HepG2 (cell line): Measurements from ENCODE around the gene DDIT4. TPM values are rescaled to one million over a fixed set of nuclear protein-coding genes. Genes with fewer than 3 reads are reported as not detected.
A peak's percentile ranks its signal among the peaks of the same experiment; 100 is the strongest.

Experiments
- CHD4 ChIP-seq: fragments of 200-600 bp; sonication (generic); IDR thresholded peaks from 2 replicates; pipeline ENCODE4 v1.7.0; 2017; ENCODE audit warnings: mild to moderate bottlenecking, low read length, borderline replicate concordance
- DNMT1 ChIP-seq: sonication (generic); formaldehyde crosslinking; IDR thresholded peaks from 2 replicates; pipeline ENCODE4 v1.5.1; 2020; ENCODE audit warnings: mild to moderate bottlenecking, missing genetic modification reagents
- DNMT3B ChIP-seq: conservative IDR thresholded peaks from 2 replicates; pipeline ENCODE4 v1.6.1; 2016; ENCODE audit warnings: missing biosample characterization, control low read depth
- DZIP1 ChIP-seq: sonication (generic); formaldehyde crosslinking; IDR thresholded peaks from 2 replicates; pipeline ENCODE4 v1.5.0; 2020; ENCODE audit warnings: mild to moderate bottlenecking, missing genetic modification reagents
- HCFC1 ChIP-seq: fragments of 150-350 bp; IDR thresholded peaks from 2 replicates; pipeline ENCODE4 v1.6.1; 2014; ENCODE audit warnings: low read depth, low read length
- KDM1A ChIP-seq: IDR thresholded peaks from 2 replicates; pipeline ENCODE4 v1.6.1; 2016; ENCODE audit warnings: missing compliant biosample characterization
- KLF13 ChIP-seq: sonication (generic); formaldehyde crosslinking; IDR thresholded peaks from 2 replicates; pipeline ENCODE4 v1.4.0; 2020; ENCODE audit warnings: mild to moderate bottlenecking, missing genetic modification reagents
- NCOA2 ChIP-seq: sonication (generic); formaldehyde crosslinking; IDR thresholded peaks from 2 replicates; pipeline ENCODE4 v1.8.0; 2022; ENCODE audit warnings: inconsistent platforms
- NKX3-1 ChIP-seq: sonication (generic); formaldehyde crosslinking; IDR thresholded peaks from 2 replicates; pipeline ENCODE4 v1.5.0; 2020; ENCODE audit warnings: missing genetic modification reagents
- NR1H2 ChIP-seq: sonication (generic); formaldehyde crosslinking; IDR thresholded peaks from 2 replicates; pipeline ENCODE4 v1.8.1; 2022; ENCODE audit warnings: low read depth, missing genetic modification reagents, borderline replicate concordance
- PAX8 ChIP-seq: sonication (generic); formaldehyde crosslinking; IDR thresholded peaks from 2 replicates; pipeline ENCODE4 v1.8.0; 2022; ENCODE audit warnings: mild to moderate bottlenecking, missing genetic modification reagents, borderline replicate concordance
- SKIL ChIP-seq: sonication (generic); formaldehyde crosslinking; IDR thresholded peaks from 2 replicates; pipeline ENCODE4 v1.8.0; 2022; ENCODE audit warnings: missing genetic modification reagents, mild to moderate bottlenecking, moderate library complexity, borderline replicate concordance
- STAG1 ChIP-seq: sonication (generic); formaldehyde crosslinking; IDR thresholded peaks from 2 replicates; pipeline ENCODE4 v1.4.0; 2020; ENCODE audit warnings: missing genetic modification reagents
- YY1 ChIP-seq: IDR thresholded peaks from 2 replicates; pipeline ENCODE4 v1.6.1; 2011; ENCODE audit warnings: low read length, low read depth, moderate library complexity, mild to moderate bottlenecking; ENCODE audit not compliant: insufficient read depth, insufficient replicate concordance
- ZFP41 ChIP-seq: sonication (generic); formaldehyde crosslinking; IDR thresholded peaks from 2 replicates; pipeline ENCODE4 v1.4.0; 2020; ENCODE audit warnings: mild to moderate bottlenecking, missing genetic modification reagents, borderline replicate concordance
- ZNF180 ChIP-seq: sonication (generic); formaldehyde crosslinking; IDR thresholded peaks from 2 replicates; pipeline ENCODE4 v1.4.0; 2020; ENCODE audit warnings: low read depth, missing genetic modification reagents, borderline replicate concordance
- ZNF30 ChIP-seq: sonication (generic); formaldehyde crosslinking; IDR thresholded peaks from 2 replicates; pipeline ENCODE4 v1.5.0; 2020; ENCODE audit warnings: mild to moderate bottlenecking, missing genetic modification reagents
- ZNF512B ChIP-seq: sonication (generic); formaldehyde crosslinking; IDR thresholded peaks from 2 replicates; pipeline ENCODE4 v1.5.1; 2020; ENCODE audit warnings: missing genetic modification reagents, mild to moderate bottlenecking, borderline replicate concordance
- ZNF614 ChIP-seq: IDR thresholded peaks from 2 replicates; pipeline ENCODE4 v1.6.1; 2018; ENCODE audit warnings: missing biosample characterization, missing genetic modification reagents, inconsistent platforms, borderline replicate concordance
- ZNF770 ChIP-seq: sonication (generic); formaldehyde crosslinking; IDR thresholded peaks from 2 replicates; pipeline ENCODE4 v1.5.0; 2020; ENCODE audit warnings: mild to moderate bottlenecking, missing genetic modification reagents
- polyA plus RNA-seq, 8 experiments: library from polyadenylated mRNA; depleted of rRNA in 3 of 8; stranded (reverse) in 7 of 8; unstranded in 1 of 8; fragments of >200 nt; fragmentation: Illumina TruSeq in 4 of 8; extraction: Trizol in 4 of 8; gene quantifications; 2 replicates each; pipeline versions ENCODE4 v1.2.1 to v1.2.3, GENCODE V29; 2011 to 2016; ENCODE audit warnings: low read depth in 4 of 8, missing spikeins in 1 of 8, mixed read lengths in 1 of 8; ENCODE audit not compliant: insufficient read depth in 1 of 8
- total RNA-seq, 5 experiments: library from RNA; depleted of rRNA; stranded (reverse); fragments of >200 nt; fragmentation: Illumina TruSeq; extraction: Trizol; gene quantifications; 2 replicates each; pipeline ENCODE4 v1.2.3, GENCODE V29; 2016; ENCODE audit warnings: low read depth in 1 of 5

Gene DDIT4
- total and polyA plus RNA-seq, 2 of the 13 experiments (the other 11 are each of a cell fraction or from before 2014, with no cell fraction given), result 35.6 to 40.7 TPM

GRCh38 chr10:72260239-72260975, 13.3 kb upstream of the DDIT4 start (continued):
- no peak for TF ChIP-seq PAX8 (CRISPR knock-in tag)
- TF ChIP-seq ZNF614 (CRISPR knock-in tag), result peak; percentile 63; the same call in 1 of the 2 replicates
- TF ChIP-seq DZIP1, result no peak
- TF ChIP-seq ZFP41, result no peak
- no peak for TF ChIP-seq ZNF30 (CRISPR knock-in tag)
- no peak for TF ChIP-seq CHD4
- TF ChIP-seq NCOA2 (CRISPR knock-in tag), result peak; percentile 47
- TF ChIP-seq YY1, result peak; percentile 7
- TF ChIP-seq ZNF512B (CRISPR knock-in tag), result no peak; the same call in 1 of the 2 replicates
- no peak for TF ChIP-seq KLF13
- TF ChIP-seq DNMT3B (CRISPR knock-in tag), result peak; percentile 61
- TF ChIP-seq ZNF180 (CRISPR knock-in tag), result no peak
- TF ChIP-seq NKX3-1 (CRISPR knock-in tag), result no peak
- TF ChIP-seq ZNF770 (CRISPR knock-in tag), result peak; percentile 85; the same call in 1 of the 2 replicates
- TF ChIP-seq SKIL (CRISPR knock-in tag), result no peak
- no peak; the same call in 1 of the 2 replicates for TF ChIP-seq DNMT1 (CRISPR knock-in tag)
- TF ChIP-seq NR1H2 (CRISPR knock-in tag), result no peak
- TF ChIP-seq HCFC1, result no peak
- TF ChIP-seq KDM1A (CRISPR knock-in tag), result no peak
- no peak for TF ChIP-seq STAG1 (CRISPR knock-in tag)
